Measurements from ENCODE around the gene MCF2L. TPM values are rescaled to one million over a fixed set of nuclear protein-coding genes. Genes with fewer than 3 reads are reported as not detected.

MCF2L gene
- total RNA-seq, 1 donor from 2014 or later, result 41.2 TPM

GRCh38 chr13:112926993-112927392, 42.0 kb upstream of the MCF2L start:
- intact Hi-C loops (cut with micrococcal nuclease), result no loop called here
- TF ChIP-seq CTCF (IDR thresholded peaks at IDR 0.05; ENCODE audit: borderline replicate concordance), result no peak
- H3K4me3 ChIP-seq, result no peak overlapping the region
- no peak for DNase-seq
- peaks cover 29% of the 10 kb centered on the region for H3K4me1 ChIP-seq
- no peak overlapping the region for H3K27ac ChIP-seq (replicated peaks)
- no peaks in the 10 kb centered on the region for H3K36me3 ChIP-seq
- peaks cover 40% of the 10 kb centered on the region for H3K27me3 ChIP-seq (ENCODE audit: low read depth)
- H3K9me3 ChIP-seq (replicated peaks), result peaks cover 13% of the 10 kb centered on the region

GRCh38 chr13:112928020-112928971, 40.7 kb upstream of the MCF2L start:
- Histone ChIP-seq H3K27ac (replicated peaks) (no peak overlapping the region), H3K4me3 (no peak overlapping the region), H3K4me1 (peaks cover 29% of the 10 kb centered on the region), H3K9me3 (replicated peaks) (peaks cover 13% of the 10 kb centered on the region), H3K27me3 (ENCODE audit: low read depth) (peaks cover 40% of the 10 kb centered on the region), H3K36me3 (no peaks in the 10 kb centered on the region)
- no peak for TF ChIP-seq CTCF (IDR thresholded peaks at IDR 0.05; ENCODE audit: borderline replicate concordance)
- DNase-seq, result no peak
- intact Hi-C loops (cut with micrococcal nuclease), result no loop called here

GRCh38 chr13:112928972-112929782, 39.8 kb upstream of the MCF2L start:
- intact Hi-C loops (cut with micrococcal nuclease), result no loop called here
- peaks cover 39% of the 10 kb centered on the region for H3K27me3 ChIP-seq (ENCODE audit: low read depth)
- peaks cover 29% of the 10 kb centered on the region for H3K4me1 ChIP-seq
- DNase-seq, result no peak
- H3K4me3 ChIP-seq, result peak overlapping the region; percentile 30
- H3K36me3 ChIP-seq, result no peaks in the 10 kb centered on the region
- H3K9me3 ChIP-seq (replicated peaks), result peaks cover 13% of the 10 kb centered on the region
- H3K27ac ChIP-seq (replicated peaks), result no peak overlapping the region
- TF ChIP-seq CTCF (IDR thresholded peaks at IDR 0.05; ENCODE audit: borderline replicate concordance), result no peak

GRCh38 chr13:112929783-112930055, 39.3 kb upstream of the MCF2L start:
- intact Hi-C loops (cut with micrococcal nuclease), result no loop called here
- peaks cover 39% of the 10 kb centered on the region for H3K27me3 ChIP-seq (ENCODE audit: low read depth)
- peak overlapping the region; percentile 30 for H3K4me3 ChIP-seq
- no peak for TF ChIP-seq CTCF (IDR thresholded peaks at IDR 0.05; ENCODE audit: borderline replicate concordance)
- DNase-seq, result no peak
- H3K27ac ChIP-seq (replicated peaks), result no peak overlapping the region
- H3K4me1 ChIP-seq, result peaks cover 29% of the 10 kb centered on the region
- no peaks in the 10 kb centered on the region for H3K36me3 ChIP-seq
- peaks cover 13% of the 10 kb centered on the region for H3K9me3 ChIP-seq (replicated peaks)

GRCh38 chr13:112930192-112930591, 38.8 kb upstream of the MCF2L start:
- Histone ChIP-seq H3K4me1 (peaks cover 29% of the 10 kb centered on the region), H3K36me3 (no peaks in the 10 kb centered on the region), H3K9me3 (replicated peaks) (peaks cover 13% of the 10 kb centered on the region), H3K27me3 (ENCODE audit: low read depth) (peaks cover 39% of the 10 kb centered on the region), H3K4me3 (no peak overlapping the region), H3K27ac (replicated peaks) (no peak overlapping the region)
- intact Hi-C loops (cut with micrococcal nuclease), result no loop called here
- no peak for TF ChIP-seq CTCF (IDR thresholded peaks at IDR 0.05; ENCODE audit: borderline replicate concordance)
- no peak for DNase-seq
